K562 (cell line): Measurements from ENCODE around the gene SRC. TPM values are rescaled to one million over a fixed set of nuclear protein-coding genes. Genes with fewer than 3 reads are reported as not detected.

ENCODE experiments used
- ATAC-seq: fragments of 200-7000 bp; cut with Tn5 transposase; 3 replicates; pipeline ENCODE4 v1.9.1; 2020; ENCODE audit warnings: moderate library complexity
- BruUV-seq: library from RNA; stranded (reverse); fragments of 400-500 nt; replicated peaks from 2 replicates; lab custom pipeline; 2021; lab: Mats Ljungman, UMichigan
- CTCF ChIA-PET: fragments of 300-600 bp; formaldehyde crosslinking; extraction: SDS; loops from one replicate; lab custom pipeline; 2021; ENCODE audit warnings: low intra/inter-chr PET ratio; lab: Yijun Ruan, JAX
- POLR2A ChIA-PET: fragments of 300-600, 350-650 bp; sonication (Branson Sonifier 250); formaldehyde crosslinking; extraction: SDS; loops from one replicate; lab custom pipeline; 2021; ENCODE audit warnings: antibody characterized with exemption, inconsistent platforms; lab: Yijun Ruan, JAX
- DNase-seq, 4 experiments: peaks; one replicate each; pipeline versions ENCODE4 v3.0.0 to v3.0.0-alpha.2; 2011 to 2018; ENCODE audit warnings: low spot score in 3 of 4, mixed read lengths in 3 of 4; ENCODE audit errors: extremely low read depth in 1 of 4
- FAIRE-seq: peaks from 2 replicates; lab custom pipeline; 2011; peaks lifted over from hg19 to GRCh38; lab: Jason Lieb, UNC
- H2AFZ ChIP-seq: 2 replicates; pipeline ENCODE4 v1.6.0; 2011; ENCODE audit warnings: low read depth, low read length, control low read depth, inconsistent platforms
- H3K27ac ChIP-seq: fragments of 200-600 bp; 3 replicates; pipeline ENCODE4 v1.8.0; 2011; ENCODE audit warnings: low read depth, mild to moderate bottlenecking, control low read depth, inconsistent platforms, low read length, moderate library complexity, mixed read lengths; ENCODE audit errors: extremely low read depth
- H3K27me3 ChIP-seq, 2 experiments: fragments of 300-600 bp in 1 of 2; 2 replicates in 1 of 2; 3 replicates in 1 of 2; pipeline versions ENCODE4 v1.6.0 to v1.8.0; 2011; ENCODE audit warnings: inconsistent platforms in 2 of 2, low read length in 2 of 2, mild to moderate bottlenecking in 1 of 2, mixed read lengths in 1 of 2, moderate library complexity in 1 of 2; ENCODE audit not compliant: control insufficient read depth in 2 of 2, insufficient read depth in 2 of 2
- H3K36me3 ChIP-seq: fragments of 300-600 bp; 3 replicates; pipeline ENCODE4 v1.8.0; 2011; ENCODE audit warnings: mild to moderate bottlenecking, low read length, inconsistent platforms; ENCODE audit not compliant: control insufficient read depth, insufficient read depth
- H3K4me1 ChIP-seq, 2 experiments: fragments of 200-600 bp in 1 of 2; replicated peaks in 1 of 2; 2 replicates in 1 of 2; 3 replicates in 1 of 2; pipeline versions ENCODE4 v1.5.1 to v1.8.0; 2011; ENCODE audit warnings: inconsistent platforms in 2 of 2, low read length in 2 of 2, mild to moderate bottlenecking in 1 of 2, mixed read lengths in 1 of 2, moderate library complexity in 1 of 2; ENCODE audit not compliant: control insufficient read depth in 2 of 2, insufficient read depth in 2 of 2
- H3K4me2 ChIP-seq: 2 replicates; pipeline ENCODE4 v1.6.1; 2011; ENCODE audit warnings: low read length, control low read depth, inconsistent platforms, mixed read lengths; ENCODE audit not compliant: insufficient read depth
- H3K4me3 ChIP-seq: fragments of 200-600 bp; sonication (generic), shearing (Covaris generic); 2 replicates; pipeline ENCODE4 v1.5.1; 2016; ENCODE audit warnings: control low read depth, inconsistent platforms
- H3K79me2 ChIP-seq: fragments of 200-600 bp; 3 replicates; pipeline ENCODE4 v1.8.0; 2011; ENCODE audit warnings: low read length, inconsistent platforms; ENCODE audit not compliant: control insufficient read depth, insufficient read depth
- H3K9ac ChIP-seq, 2 experiments: 2 replicates each; pipeline versions ENCODE4 v1.6.0 to v1.6.1; 2011; ENCODE audit warnings: low read depth in 2 of 2, low read length in 2 of 2, control low read depth in 1 of 2, inconsistent platforms in 1 of 2, mild to moderate bottlenecking in 1 of 2, mixed read lengths in 1 of 2; ENCODE audit not compliant: insufficient read depth in 1 of 2
- H3K9me1 ChIP-seq: one replicate; pipeline ENCODE4 v1.6.0; 2011; ENCODE audit warnings: inconsistent platforms, mild to moderate bottlenecking, low read length, moderate library complexity; ENCODE audit not compliant: control insufficient read depth, insufficient read depth
- H3K9me3 ChIP-seq: replicated peaks from 2 replicates; pipeline ENCODE4 v1.5.1; 2011; ENCODE audit warnings: low read depth, low read length, inconsistent platforms; ENCODE audit not compliant: control insufficient read depth, insufficient read depth
- H4K20me1 ChIP-seq: replicated peaks from 2 replicates; pipeline ENCODE4 v1.6.1; 2011; ENCODE audit warnings: low read length, inconsistent platforms, mixed read lengths; ENCODE audit not compliant: control insufficient read depth, insufficient read depth
- ADNP ChIP-seq: fragments of 200-800 bp; sonication (Bioruptor generic); IDR thresholded peaks from 2 replicates; pipeline ENCODE4 v1.6.1; 2016; ENCODE audit warnings: missing genetic modification characterization, missing compliant biosample characterization
- BCOR ChIP-seq: fragments of 450-650 bp; IDR thresholded peaks from 2 replicates; pipeline ENCODE4 v1.6.1; 2016
- CSDE1 ChIP-seq, 2 experiments: fragments of 450-650 bp; IDR thresholded peaks; 2 replicates each; pipeline ENCODE4 v1.6.1; 2016; ENCODE audit warnings: mild to moderate bottlenecking in 1 of 2
- DNMT1 ChIP-seq: fragments of 450-650 bp; IDR thresholded peaks from 2 replicates; pipeline ENCODE4 v1.6.1; 2016; ENCODE audit warnings: antibody characterized with exemption, mild to moderate bottlenecking
- FOXA3 ChIP-seq, 2 experiments: fragments of 450-650 bp in 1 of 2; sonication (generic) in 1 of 2; formaldehyde crosslinking; IDR thresholded peaks in 1 of 2; conservative IDR thresholded peaks in 1 of 2; 2 replicates each; pipeline versions ENCODE4 v1.4.0 to v1.8.0; 2020 to 2022; ENCODE audit warnings: mild to moderate bottlenecking in 2 of 2, missing genetic modification reagents in 1 of 2
- FOXM1 ChIP-seq, 2 experiments: fragments of 450-650 bp in 1 of 2; sonication (generic) in 1 of 2; formaldehyde crosslinking in 1 of 2; IDR thresholded peaks; 2 replicates each; pipeline versions ENCODE4 v1.6.1 to v1.9.0; 2017 to 2022; ENCODE audit warnings: low read depth in 2 of 2, mild to moderate bottlenecking in 2 of 2, missing genetic modification reagents in 1 of 2, moderate library complexity in 1 of 2
- HDAC2 ChIP-seq: fragments of 450-650 bp; IDR thresholded peaks from 2 replicates; pipeline ENCODE4 v1.6.1; 2016; ENCODE audit warnings: mild to moderate bottlenecking
- KDM1A ChIP-seq, 2 experiments: fragments of 450-650 bp; IDR thresholded peaks; 2 replicates each; pipeline ENCODE4 v1.6.1; 2016; ENCODE audit warnings: mild to moderate bottlenecking in 2 of 2
- KHSRP ChIP-seq: fragments of 450-650 bp; IDR thresholded peaks from 2 replicates; pipeline ENCODE4 v1.6.1; 2017
- MCM2 ChIP-seq: fragments of 450-650 bp; IDR thresholded peaks from 2 replicates; pipeline ENCODE4 v1.6.1; 2017; ENCODE audit warnings: low read depth, mild to moderate bottlenecking
- MTA2 ChIP-seq: fragments of 450-650 bp; IDR thresholded peaks from 2 replicates; pipeline ENCODE4 v1.6.1; 2016; ENCODE audit warnings: low read depth
- STAT5B ChIP-seq: fragments of 250-450 bp; sonication (Bioruptor Pico); IDR thresholded peaks from 2 replicates; pipeline ENCODE4 v1.8.0; 2021; ENCODE audit warnings: mild to moderate bottlenecking, inconsistent platforms
- TEAD4 ChIP-seq, 2 experiments: sonication (generic) in 1 of 2; formaldehyde crosslinking in 1 of 2; IDR thresholded peaks; 2 replicates each; pipeline versions ENCODE4 v1.6.1 to v1.8.0; 2012 to 2022; ENCODE audit warnings: borderline replicate concordance in 1 of 2, inconsistent platforms in 1 of 2, low read length in 1 of 2, mild to moderate bottlenecking in 1 of 2, missing genetic modification reagents in 1 of 2
- THRAP3 ChIP-seq: fragments of 450-650 bp; IDR thresholded peaks from 2 replicates; pipeline ENCODE4 v1.6.1; 2016; ENCODE audit warnings: mild to moderate bottlenecking, inconsistent platforms, borderline replicate concordance
- ZNF253 ChIP-seq: fragments of 250-450 bp; sonication (Bioruptor Pico); conservative IDR thresholded peaks from 2 replicates; pipeline ENCODE4 v1.6.1; 2021; ENCODE audit warnings: mild to moderate bottlenecking
- ZNF584 ChIP-seq: fragments of 200-800 bp; sonication (Bioruptor generic); IDR thresholded peaks from 2 replicates; pipeline ENCODE4 v1.6.1; 2016; ENCODE audit warnings: low read depth, mild to moderate bottlenecking, missing genetic modification characterization, missing compliant biosample characterization
- WGBS: fragments of 100-300 bp; shearing (Covaris generic); methylation state at CpG from one replicate; pipeline ENCODE4 v1.1.6; 2016; ENCODE audit warnings: low coverage, mixed read lengths; ENCODE audit not compliant: insufficient coverage; ENCODE audit errors: missing lambda C conversion rate; 5-methylcytosine and 5-hydroxymethylcytosine counted together
- in situ Hi-C: fragments of 300-500 bp; cut with MboI; formaldehyde crosslinking; loops from 4 replicates; pipeline ENCODE4 v1.15.0; 2018; ENCODE audit warnings: inconsistent platforms, mixed read lengths
- intact Hi-C: fragments of 100-400 bp; cut with micrococcal nuclease; formaldehyde crosslinking; loops from 2 replicates; pipeline ENCODE4 v1.14.2; 2022
- polyA plus RNA-seq, 8 experiments: library from polyadenylated mRNA; depleted of rRNA in 4 of 8; stranded (reverse) in 5 of 8; unstranded in 3 of 8; fragments of >200 nt; fragmentation: Nextera tagmentation in 2 of 8; fragmentation: Illumina TruSeq in 1 of 8; extraction: Ambion mirVana in 2 of 8; extraction: Trizol in 1 of 8; gene quantifications; 2 replicates each; pipeline versions ENCODE4 v1.2.1 to v1.2.3, GENCODE V29; 2011 to 2014; ENCODE audit warnings: inconsistent platforms in 1 of 8, missing spikeins in 1 of 8
- total RNA-seq, 7 experiments: library from RNA; depleted of rRNA in 6 of 7; stranded (reverse); fragments of >200 nt in 6 of 7; fragmentation: Illumina TruSeq in 2 of 7; extraction: Trizol in 2 of 7; gene quantifications; 2 replicates each; pipeline versions ENCODE4 v1.2.1 to v1.2.3, GENCODE V29; 2011 to 2021; ENCODE audit warnings: low replicate concordance in 1 of 7
- TF ChIP-seq, protein P1 (sequence below): fragments of 250-450 bp; sonication (Bioruptor Pico); IDR thresholded peaks from 2 replicates; pipeline ENCODE4 v1.8.0; 2021; ENCODE audit warnings: moderate library complexity, mild to moderate bottlenecking, inconsistent platforms
- TF ChIP-seq, protein P2 (sequence below): fragments of 250-450 bp; sonication (Bioruptor Pico); IDR thresholded peaks from 2 replicates; pipeline ENCODE4 v1.9.0; 2021; ENCODE audit warnings: mild to moderate bottlenecking
- TF ChIP-seq, protein P3 (sequence below): fragments of 450-650 bp; formaldehyde crosslinking; IDR thresholded peaks from 2 replicates; pipeline ENCODE4 v1.4.0; 2022; ENCODE audit warnings: mild to moderate bottlenecking, moderate library complexity
- TF ChIP-seq, protein P4 (sequence below): sonication (generic); formaldehyde crosslinking; IDR thresholded peaks from 2 replicates; pipeline ENCODE4 v1.8.1; 2023; ENCODE audit warnings: mild to moderate bottlenecking, missing genetic modification reagents

Gene SRC
- total and polyA plus RNA-seq, 9 of the 15 experiments (the other 6 are each of a cell fraction or from before 2014, with no cell fraction given) = 0.06 to 8.5 (median 3.1) TPM

DNA sequence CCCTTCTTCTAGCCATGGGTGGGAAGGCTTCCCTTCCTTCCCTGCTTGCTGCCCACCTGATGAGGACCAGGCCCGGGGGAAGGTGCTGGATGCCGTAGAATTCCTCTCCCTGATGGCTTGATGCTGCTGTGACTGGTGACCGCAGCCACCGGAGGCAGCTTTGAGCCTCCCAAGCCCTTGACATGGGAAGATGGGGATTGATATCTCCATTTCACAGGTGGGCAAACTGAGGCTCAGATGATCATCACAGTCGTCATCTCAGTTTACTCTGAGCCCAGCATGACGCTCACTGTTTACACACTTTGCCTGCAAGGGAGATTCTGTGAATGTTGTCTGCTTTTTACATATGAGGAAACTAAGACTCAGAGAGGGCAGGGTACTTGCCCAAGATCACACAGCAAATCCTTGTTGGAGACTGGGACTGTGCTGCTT lies 43.9 kb downstream of the SRC start:
- Histone ChIP-seq H3K27me3 (no peaks in the 10 kb centered on the region), H3K4me1 (peaks cover 3 to 51% of the 10 kb centered on the region in 2 experiments; a peak in 4 of 5 replicates), H3K9ac (no peak overlapping the region), H3K4me2 (no peak overlapping the region), H3K9me3 (no peaks in the 10 kb centered on the region), H3K27ac (no peak overlapping the region), H4K20me1 (0 out of 2 replicates have a peak, but pooled peaks cover 3% of the 10 kb centered on the region), H2AFZ (no peak overlapping the region), H3K4me3 (no peak overlapping the region), H3K9me1 (no peaks in the 10 kb centered on the region), H3K79me2 (no peaks in the 10 kb centered on the region), H3K36me3 (no peaks in the 10 kb centered on the region)
- ATAC-seq = no peak
- DNase-seq = no peak
- in situ Hi-C loops = no loop called here
- ChIA-PET CTCF (interaction anchor here (0.6 kb wide), 1 partner anchor 866 kb away, joined by 3 read pairs; no protein-coding TSS in a partner anchor), POLR2A (interaction anchor here (0.6 kb wide), 1 partner anchor 643 kb away, joined by 5 read pairs; the partner anchor contains the start of gene TTI1)
- FAIRE-seq = peak; percentile 51
- BruUV-seq = no TSS peak
- intact Hi-C loops = loop anchor here (5.0 kb wide), 2 partner anchors 137 to 193 kb away; partner anchors contain the start of gene BLCAP
- WGBS = 78% methylated on average over 5 of the region's 6 CpGs
- no peak for TF ChIP-seq ZNF584 (CRISPR knock-in tag)
- peak; percentile 90 to 94 for TF ChIP-seq KDM1A (IDR thresholded peaks at IDR 0.05)
- TF ChIP-seq MTA2 = no peak
- TF ChIP-seq STAT5B (CRISPR knock-in tag) = no peak
- 0 out of 4 replicates have a peak, but pooled peaks of 1 of the 2 experiments have one; percentile 8 for TF ChIP-seq FOXA3 (CRISPR knock-in tag; conservative IDR thresholded peaks at IDR 0.05 in 1 of 2, IDR thresholded peaks at IDR 0.05 in 1 of 2)
- TF ChIP-seq, protein P1, sequence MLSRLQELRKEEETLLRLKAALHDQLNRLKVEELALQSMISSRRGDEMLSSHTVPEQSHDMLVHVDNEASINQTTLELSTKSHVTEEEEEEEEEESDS (CRISPR knock-in tag) = no peak
- peak; percentile 95 for TF ChIP-seq ADNP
- no peak for TF ChIP-seq KHSRP
- TF ChIP-seq, protein P2, sequence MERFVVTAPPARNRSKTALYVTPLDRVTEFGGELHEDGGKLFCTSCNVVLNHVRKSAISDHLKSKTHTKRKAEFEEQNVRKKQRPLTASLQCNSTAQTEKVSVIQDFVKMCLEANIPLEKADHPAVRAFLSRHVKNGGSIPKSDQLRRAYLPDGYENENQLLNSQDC (CRISPR knock-in tag) = no peak
- peak; percentile 88 for TF ChIP-seq HDAC2
- TF ChIP-seq MCM2 = no peak
- TF ChIP-seq TEAD4 (IDR thresholded peaks at IDR 0.05; ENCODE audit: low read length) = no peak
- TF ChIP-seq TEAD4 (CRISPR knock-in tag; IDR thresholded peaks at IDR 0.05; ENCODE audit: borderline replicate concordance) = no peak
- TF ChIP-seq, protein P3, sequence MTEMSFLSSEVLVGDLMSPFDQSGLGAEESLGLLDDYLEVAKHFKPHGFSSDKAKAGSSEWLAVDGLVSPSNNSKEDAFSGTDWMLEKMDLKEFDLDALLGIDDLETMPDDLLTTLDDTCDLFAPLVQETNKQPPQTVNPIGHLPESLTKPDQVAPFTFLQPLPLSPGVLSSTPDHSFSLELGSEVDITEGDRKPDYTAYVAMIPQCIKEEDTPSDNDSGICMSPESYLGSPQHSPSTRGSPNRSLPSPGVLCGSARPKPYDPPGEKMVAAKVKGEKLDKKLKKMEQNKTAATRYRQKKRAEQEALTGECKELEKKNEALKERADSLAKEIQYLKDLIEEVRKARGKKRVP (CRISPR knock-in tag) = no peak
- peak; percentile 99 for TF ChIP-seq BCOR
- TF ChIP-seq CSDE1 (IDR thresholded peaks at IDR 0.05) = no peak
- 0 out of 2 replicates have a peak, but pooled peaks have one; percentile 25 for TF ChIP-seq FOXM1 (IDR thresholded peaks at IDR 0.05; ENCODE audit: low read depth)
- TF ChIP-seq FOXM1 (CRISPR knock-in tag; IDR thresholded peaks at IDR 0.05; ENCODE audit: low read depth) = no peak
- TF ChIP-seq, protein P4, sequence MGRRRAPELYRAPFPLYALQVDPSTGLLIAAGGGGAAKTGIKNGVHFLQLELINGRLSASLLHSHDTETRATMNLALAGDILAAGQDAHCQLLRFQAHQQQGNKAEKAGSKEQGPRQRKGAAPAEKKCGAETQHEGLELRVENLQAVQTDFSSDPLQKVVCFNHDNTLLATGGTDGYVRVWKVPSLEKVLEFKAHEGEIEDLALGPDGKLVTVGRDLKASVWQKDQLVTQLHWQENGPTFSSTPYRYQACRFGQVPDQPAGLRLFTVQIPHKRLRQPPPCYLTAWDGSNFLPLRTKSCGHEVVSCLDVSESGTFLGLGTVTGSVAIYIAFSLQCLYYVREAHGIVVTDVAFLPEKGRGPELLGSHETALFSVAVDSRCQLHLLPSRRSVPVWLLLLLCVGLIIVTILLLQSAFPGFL (CRISPR knock-in tag) = no peak
- TF ChIP-seq ZNF253 (CRISPR knock-in tag) = no peak
- TF ChIP-seq DNMT1 = no peak
- TF ChIP-seq THRAP3 = no peak
